Astrocyte of the spinal cord (primary cell): ENCODE data around the gene TJP2.

Experiments
- DNase-seq: peaks from one replicate; pipeline ENCODE4 v3.0.0; 2011; ENCODE audit warnings: low read depth, low spot score
- H3K4me3 ChIP-seq: 2 replicates; pipeline ENCODE4 v1.5.1; 2011; ENCODE audit warnings: low read depth, mild to moderate bottlenecking, low read length, moderate library complexity
- CTCF ChIP-seq: IDR thresholded peaks from 2 replicates; pipeline ENCODE4 v1.5.1; 2012; ENCODE audit warnings: low read depth, mild to moderate bottlenecking, low read length, inconsistent platforms
- in situ Hi-C: cut with HindIII; loops from 2 replicates; pipeline ENCODE4 v1.10.0; 2017; ENCODE audit warnings: low sequenced_read_pairs

The TJP2 gene

GRCh38 chr9:69186841-69187611, 12.9 kb downstream of the TJP2 start:
- H3K4me3 ChIP-seq, result no peak overlapping the region
- TF ChIP-seq CTCF, result no peak
- in situ Hi-C loops, result no loop called here
- DNase-seq, result no peak

- TF ChIP-seq CTCF, result no peak
Observed at GRCh38 chr9:69188975-69189374, 14.9 kb downstream of the TJP2 start.

GRCh38 chr9:69190086-69190862, 16.2 kb downstream of the TJP2 start:
- H3K4me3 ChIP-seq, result no peak overlapping the region
- DNase-seq, result no peak
- TF ChIP-seq CTCF, result no peak
- in situ Hi-C loops, result no loop called here

More at GRCh38 chr9:69188975-69189374, 14.9 kb downstream of the TJP2 start:
- in situ Hi-C loops, result no loop called here
- DNase-seq, result no peak
- H3K4me3 ChIP-seq, result no peak overlapping the region

GRCh38 chr9:69190863-69191181, 16.7 kb downstream of the TJP2 start:
- TF ChIP-seq CTCF, result no peak
- in situ Hi-C loops, result no loop called here
- DNase-seq, result no peak
- H3K4me3 ChIP-seq, result no peak overlapping the region

- in situ Hi-C loops, result no loop called here
- H3K4me3 ChIP-seq, result no peak overlapping the region
- no peak for TF ChIP-seq CTCF
- DNase-seq, result no peak
Observed at GRCh38 chr9:69191231-69191630, 17.2 kb downstream of the TJP2 start.

GRCh38 chr9:69192214-69192613, 18.1 kb downstream of the TJP2 start:
- no peak for TF ChIP-seq CTCF
- H3K4me3 ChIP-seq, result no peak overlapping the region
- DNase-seq, result no peak
- in situ Hi-C loops, result no loop called here
